ENCODE results near the gene MGST3.

- TF ChIP-seq FOXM1 (IDR thresholded peaks at IDR 0.05; ENCODE audit: borderline replicate concordance, low read depth), result no peak
- no peak for TF ChIP-seq YY1 (IDR thresholded peaks at IDR 0.05; ENCODE audit: low read depth)
- no peak for TF ChIP-seq RAD21 (IDR thresholded peaks at IDR 0.05; ENCODE audit: low read depth)
- no peak for TF ChIP-seq TAF1 (IDR thresholded peaks at IDR 0.05; ENCODE audit: low read depth)
- no peak for TF ChIP-seq MAX (IDR thresholded peaks at IDR 0.05)
- no peak for TF ChIP-seq CREB1 (IDR thresholded peaks at IDR 0.05; ENCODE audit: low read depth)
- no peak for TF ChIP-seq REST (IDR thresholded peaks at IDR 0.05; ENCODE audit: low read depth)
- TF ChIP-seq EGR1 (IDR thresholded peaks at IDR 0.05), result no peak
- TF ChIP-seq TCF12 (IDR thresholded peaks at IDR 0.05; ENCODE audit: low read depth), result no peak
- no peak for TF ChIP-seq EP300 (IDR thresholded peaks at IDR 0.05; ENCODE audit: borderline replicate concordance)
- TF ChIP-seq USF1 (IDR thresholded peaks at IDR 0.05), result no peak
Measured at GRCh38 chr1:165659581-165659895, 28.5 kb downstream of the MGST3 start.
